Pulmonary artery endothelial cell (primary cell): ENCODE measurements around the gene EYA2. TPM values are rescaled to one million over a fixed set of nuclear protein-coding genes. Genes with fewer than 3 reads are reported as not detected.

Source experiments
- DNase-seq: peaks from one replicate; pipeline ENCODE4 v3.0.0-alpha.2; 2011; ENCODE audit warnings: low read depth, low spot score
- total RNA-seq: library from RNA; depleted of rRNA; stranded (reverse); fragments of >200 nt; gene quantifications from 2 replicates; pipeline ENCODE4 v1.2.3, GENCODE V29; 2014

EYA2 gene
- total RNA-seq, 1 donor from 2014 or later, result not detected

- DNase-seq, result no peak
These were observed 166.9 kb downstream of the EYA2 start for GRCh38 chr20:47061549-47061948.

DNA sequence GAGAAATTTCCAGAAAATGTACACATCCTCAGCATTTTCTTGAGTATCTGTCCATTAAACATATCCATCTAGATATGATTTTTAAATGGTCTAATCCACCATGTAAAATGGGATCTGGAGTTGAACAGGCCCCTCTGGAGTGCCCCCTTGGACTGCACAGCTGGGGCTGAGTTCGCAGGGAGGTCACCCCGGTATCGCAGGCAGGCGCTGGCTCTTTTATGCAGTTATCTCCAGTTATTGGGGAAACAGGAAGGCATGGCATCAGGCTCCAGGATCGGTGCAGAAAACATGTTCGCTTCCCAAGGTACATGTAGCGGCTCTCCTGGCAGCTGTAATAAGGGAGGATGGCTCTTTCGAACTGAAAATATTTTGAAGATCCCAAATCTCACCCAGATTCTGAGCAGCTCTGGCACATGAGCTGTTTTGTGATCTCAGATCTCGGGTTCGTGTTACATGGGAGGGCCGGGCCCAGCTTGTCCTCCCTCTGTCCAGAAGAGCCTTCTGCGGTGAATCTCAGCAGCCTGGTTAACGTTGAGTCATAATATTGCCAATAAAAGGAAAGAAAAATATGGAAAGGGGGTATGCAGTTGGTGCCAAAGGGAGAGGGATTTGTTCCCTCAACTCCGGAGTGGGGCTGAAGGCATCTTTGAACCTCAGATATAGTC, 167.7 kb downstream of the EYA2 start:
- no peak for DNase-seq

GRCh38 chr20:47063407-47063806, 168.8 kb downstream of the EYA2 start:
- no peak for DNase-seq

- DNase-seq, result no peak
These were observed 169.2 kb downstream of the EYA2 start for GRCh38 chr20:47063808-47064207.

GRCh38 chr20:47066484-47067270, 172.0 kb downstream of the EYA2 start:
- no peak for DNase-seq

- DNase-seq, result no peak
These were observed 173.1 kb downstream of the EYA2 start for GRCh38 chr20:47067776-47068175.

DNA sequence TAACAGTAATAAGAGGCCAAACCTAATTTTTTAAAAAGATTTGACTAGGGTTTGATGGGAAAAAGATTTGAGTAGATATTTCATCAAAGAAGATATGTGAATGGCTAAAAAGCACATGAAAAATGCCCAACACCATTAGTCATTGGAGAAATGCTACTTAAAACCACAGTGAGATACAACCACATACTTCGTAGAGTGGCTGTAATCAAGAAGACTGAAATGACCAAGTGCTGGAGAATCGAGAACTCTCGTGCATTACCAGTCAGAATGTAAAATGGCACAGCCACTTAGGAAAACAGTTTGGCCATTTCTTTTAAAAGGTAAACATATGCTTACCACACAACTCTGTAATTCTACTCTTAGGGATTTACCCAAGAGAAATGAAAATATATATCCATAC, 175.5 kb downstream of the EYA2 start:
- DNase-seq, result no peak

DNA sequence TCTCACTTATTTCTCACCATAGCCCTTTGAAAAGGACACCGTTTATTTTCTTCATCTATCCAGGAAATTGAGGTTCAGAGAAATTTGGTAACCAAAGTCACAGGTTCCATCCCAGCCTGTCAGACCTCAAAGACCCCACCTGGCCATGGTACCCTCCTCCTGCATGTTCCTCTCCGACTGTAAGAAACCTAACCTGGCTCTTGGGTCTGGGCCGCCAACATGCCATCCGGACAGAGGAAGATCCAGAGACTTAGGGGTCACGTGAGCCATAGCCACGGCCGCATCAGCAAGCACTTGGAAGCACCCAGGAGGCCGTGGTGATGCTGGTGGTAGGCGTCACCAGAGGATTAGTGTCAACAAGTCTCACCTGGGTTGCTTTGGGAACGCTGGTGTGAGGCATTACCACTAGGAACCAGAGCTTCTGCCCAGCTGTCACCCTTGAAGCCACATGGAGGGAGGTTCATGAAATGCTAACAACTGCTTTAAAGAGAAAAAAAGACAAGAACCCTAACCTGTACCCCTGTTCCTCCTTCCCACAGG, 177.1 kb downstream of the EYA2 start:
- DNase-seq, result no peak

DNA sequence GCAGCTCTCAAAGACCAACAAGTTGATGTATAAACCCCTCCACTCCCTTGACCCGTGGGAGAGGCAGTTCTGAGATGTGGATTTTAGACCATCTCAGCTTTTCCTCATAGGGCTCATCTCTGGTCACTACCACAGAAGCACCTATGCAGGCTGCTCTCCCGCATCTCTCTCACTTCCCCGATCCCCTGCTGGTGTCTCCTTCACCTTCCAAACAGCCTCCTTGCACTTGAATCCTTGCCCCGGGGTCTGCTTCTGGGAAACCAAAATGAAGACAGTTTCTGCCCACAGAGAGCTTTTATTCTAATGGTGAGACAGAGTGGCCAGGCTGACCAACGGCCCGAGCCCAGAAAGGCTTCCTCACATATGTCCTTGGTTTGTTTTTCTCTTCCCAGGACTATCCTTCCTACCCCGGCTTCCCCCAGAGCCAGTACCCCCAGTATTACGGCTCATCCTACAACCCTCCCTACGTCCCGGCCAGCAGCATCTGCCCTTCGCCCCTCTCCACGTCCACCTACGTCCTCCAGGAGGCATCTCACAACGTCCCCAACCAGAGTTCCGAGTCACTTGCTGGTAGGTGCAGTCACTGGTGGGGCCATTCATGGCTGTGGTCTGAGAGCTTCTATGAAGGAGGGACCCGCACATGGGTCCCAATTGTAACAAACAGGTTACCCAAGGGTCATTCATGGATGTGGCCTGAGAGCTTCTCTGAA, 179.3 kb downstream of the EYA2 start:
- DNase-seq, result no peak

GRCh38 chr20:47075263-47075662, 180.6 kb downstream of the EYA2 start:
- no peak for DNase-seq

DNA sequence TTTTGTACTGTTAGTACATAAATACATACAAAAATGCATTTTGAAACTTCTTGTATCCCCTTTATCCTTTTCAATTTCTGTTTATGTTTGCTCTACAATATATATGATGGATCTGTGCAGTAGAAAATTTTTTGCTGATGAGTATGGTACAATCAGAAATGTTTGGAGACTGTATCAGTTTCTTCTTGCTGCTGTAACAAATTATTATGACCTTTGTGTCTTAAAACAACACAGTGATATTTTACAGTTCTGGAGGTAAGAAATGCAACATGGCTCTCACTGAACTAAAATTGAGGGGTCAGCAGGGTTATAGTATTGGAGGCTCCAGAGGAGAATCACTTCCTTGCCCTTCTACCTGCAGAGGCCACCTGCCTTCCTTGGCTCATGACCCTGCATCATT, 184.4 kb downstream of the EYA2 start:
- DNase-seq, result no peak

DNA sequence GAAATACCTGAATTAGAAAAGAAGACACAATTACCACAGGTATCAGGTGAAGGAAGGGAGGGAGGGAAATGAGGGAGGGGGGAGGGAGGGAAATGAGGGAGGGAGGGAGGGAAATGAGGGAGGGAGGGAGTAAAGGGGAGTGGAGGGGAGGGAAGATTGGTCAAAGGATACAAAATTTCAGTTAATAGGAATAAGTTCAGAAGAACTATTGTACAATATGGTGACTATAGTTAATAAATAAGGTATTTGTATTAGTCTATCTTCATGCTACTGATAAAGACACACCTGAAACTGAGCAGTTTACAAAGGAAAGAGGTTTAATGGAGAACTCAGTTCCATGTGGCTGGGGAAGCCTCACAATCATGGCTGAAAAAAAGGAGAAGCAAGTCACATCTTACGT, 185.7 kb downstream of the EYA2 start:
- no peak for DNase-seq

DNA sequence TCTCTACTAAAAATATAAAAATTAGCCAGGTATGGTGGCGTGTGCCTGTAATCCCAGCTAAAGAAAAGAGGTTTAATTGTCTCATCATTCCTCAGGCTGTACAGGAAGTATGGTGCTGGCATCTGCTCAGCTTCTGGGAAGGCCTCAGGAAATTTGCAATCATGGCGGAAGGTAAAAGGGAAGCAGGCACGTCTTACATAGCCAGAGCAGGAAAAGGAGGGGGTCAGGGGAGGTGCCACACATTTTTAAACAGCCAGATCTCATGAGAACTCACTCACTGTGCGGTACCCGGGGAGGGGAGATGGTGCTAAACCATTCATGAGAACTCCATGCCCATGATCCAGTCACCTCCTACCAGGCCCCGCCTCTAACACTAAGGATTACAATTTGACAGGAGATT, 191.7 kb downstream of the EYA2 start:
- no peak for DNase-seq

DNA sequence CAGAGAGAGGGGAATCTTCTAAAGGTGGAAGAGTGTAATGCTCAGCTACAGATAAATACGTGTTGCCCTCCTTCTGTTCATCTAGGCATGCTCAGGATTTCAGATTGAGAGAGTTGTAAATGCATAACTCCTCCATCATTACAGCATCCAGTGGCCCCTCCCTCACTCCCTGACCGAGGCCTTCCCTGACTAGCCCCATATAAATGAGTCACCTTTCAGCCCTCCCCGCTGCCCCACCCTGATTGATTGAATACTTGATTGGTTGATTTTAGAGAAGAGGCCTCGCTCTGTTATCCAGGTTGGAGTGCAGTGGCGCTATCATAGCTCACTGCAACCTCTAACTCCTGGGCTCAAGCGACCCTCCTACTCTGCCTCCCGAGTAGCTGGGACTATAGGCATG, 193.7 kb downstream of the EYA2 start:
- no peak for DNase-seq

- no peak for DNase-seq
These were observed 194.5 kb downstream of the EYA2 start for GRCh38 chr20:47089151-47089550.

- DNase-seq, result no peak
These were observed 196.2 kb downstream of the EYA2 start for GRCh38 chr20:47090835-47091234.

GRCh38 chr20:47093320-47093966, 198.8 kb downstream of the EYA2 start:
- no peak for DNase-seq

DNA sequence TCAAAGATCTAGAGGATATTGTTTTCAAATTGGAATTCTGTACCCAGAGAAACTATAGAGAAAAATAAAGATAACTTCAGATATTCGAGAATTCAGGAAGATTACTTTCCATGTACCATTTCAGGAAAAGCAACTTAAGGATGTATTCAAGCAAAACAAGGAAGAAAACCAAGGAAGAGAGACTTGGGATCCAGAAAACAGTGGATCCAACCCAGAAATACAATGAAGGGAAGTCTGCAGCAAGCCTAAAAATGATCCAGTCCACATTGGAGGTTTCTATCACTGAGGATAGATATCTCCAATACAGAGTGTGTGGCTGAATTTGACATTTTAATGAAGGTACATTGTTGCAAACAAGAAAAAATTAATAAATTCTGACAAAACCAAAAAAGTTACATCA, 201.0 kb downstream of the EYA2 start:
- DNase-seq, result no peak

- no peak for DNase-seq
These were observed 203.3 kb downstream of the EYA2 start for GRCh38 chr20:47097691-47098622.

DNA sequence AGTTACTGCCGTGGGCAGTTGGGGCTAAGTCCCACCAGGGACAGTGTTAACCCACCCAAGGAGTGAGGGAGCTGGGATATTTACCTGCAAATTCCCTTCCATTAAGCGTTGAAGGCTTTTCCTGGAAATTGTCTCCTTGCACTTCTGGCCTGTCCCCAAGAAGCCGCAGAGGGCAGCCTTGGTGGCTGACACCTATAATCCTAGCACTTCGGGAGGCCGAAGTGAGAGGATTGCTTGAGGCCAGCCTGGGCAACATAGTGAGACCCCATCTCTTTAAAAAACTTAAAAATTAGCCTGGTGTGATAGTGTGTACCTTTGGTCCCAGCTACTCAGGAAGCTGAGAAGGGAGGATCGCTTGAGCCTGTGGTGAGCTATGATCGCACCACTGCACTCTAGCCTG, 204.4 kb downstream of the EYA2 start:
- DNase-seq, result no peak
